ENCODE results near the gene CLASP1. TPM values are rescaled to one million over a fixed set of nuclear protein-coding genes. Genes with fewer than 3 reads are reported as not detected.

The CLASP1 gene
- total and polyA plus RNA-seq, 4 experiments from 2014 or later: 3.3 to 68.7 (median 42.1) TPM

- H3K4me3 Mint-ChIP-seq: peak overlapping the region; percentile 25 to 74 (median 48)
- Histone ChIP-seq H3K27me3 (ENCODE audit: insufficient read depth, low read length) (no peaks in the 10 kb centered on the region), H3K4me3 (ENCODE audit: low read length in 2 of 2) (no peak overlapping the region), H3K9me3 (ENCODE audit: control insufficient read depth in 1 of 2, low read length in 2 of 2) (no peaks in the 10 kb centered on the region), H3K36me3 (ENCODE audit: insufficient read depth, low read length) (no peaks in the 10 kb centered on the region), H3K27ac (ENCODE audit: low read depth, low read length) (peak overlapping the region; percentile 4), H3K4me1 (ENCODE audit: insufficient read depth, low read length) (peaks cover 35% of the 10 kb centered on the region)
- DNase-seq: no peak
- peaks cover 36 to 63% (median 51%) of the 10 kb centered on the region in 4 donors for H3K4me1 Mint-ChIP-seq
- peaks cover 0 to 10% of the 10 kb centered on the region in 2 donors for H3K36me3 Mint-ChIP-seq
- intact Hi-C loops (cut with micrococcal nuclease): loop anchor here (1.0 to 5.0 kb wide), 2 partner anchors 51 to 122 kb away; partner anchors contain the start of gene CLASP1
- H3K27ac Mint-ChIP-seq: peak overlapping the region; percentile 58 to 91 (median 74)
- H3K27me3 Mint-ChIP-seq: no peaks in the 10 kb centered on the region
- ChIA-PET POLR2A (ENCODE audit: partially characterized antibody) (interaction anchor here (0.8 to 2.1 kb wide), 2 partner anchors 53 to 66 kb away, joined by 3 to 8 read pairs; partner anchors contain the start of genes CLASP1 and RNU4ATAC), CTCF (ENCODE audit: partially characterized antibody) (interaction anchor here (0.8 to 1.5 kb wide), 4 partner anchors 9 to 122 kb away, joined by 3 to 4 read pairs (median 4); partner anchors contain the start of gene RNU4ATAC)
- no peaks in the 10 kb centered on the region for H3K9me3 Mint-ChIP-seq
These were observed 52.8 kb downstream of the CLASP1 start for GRCh38 chr2:121596221-121597080.

DNA sequence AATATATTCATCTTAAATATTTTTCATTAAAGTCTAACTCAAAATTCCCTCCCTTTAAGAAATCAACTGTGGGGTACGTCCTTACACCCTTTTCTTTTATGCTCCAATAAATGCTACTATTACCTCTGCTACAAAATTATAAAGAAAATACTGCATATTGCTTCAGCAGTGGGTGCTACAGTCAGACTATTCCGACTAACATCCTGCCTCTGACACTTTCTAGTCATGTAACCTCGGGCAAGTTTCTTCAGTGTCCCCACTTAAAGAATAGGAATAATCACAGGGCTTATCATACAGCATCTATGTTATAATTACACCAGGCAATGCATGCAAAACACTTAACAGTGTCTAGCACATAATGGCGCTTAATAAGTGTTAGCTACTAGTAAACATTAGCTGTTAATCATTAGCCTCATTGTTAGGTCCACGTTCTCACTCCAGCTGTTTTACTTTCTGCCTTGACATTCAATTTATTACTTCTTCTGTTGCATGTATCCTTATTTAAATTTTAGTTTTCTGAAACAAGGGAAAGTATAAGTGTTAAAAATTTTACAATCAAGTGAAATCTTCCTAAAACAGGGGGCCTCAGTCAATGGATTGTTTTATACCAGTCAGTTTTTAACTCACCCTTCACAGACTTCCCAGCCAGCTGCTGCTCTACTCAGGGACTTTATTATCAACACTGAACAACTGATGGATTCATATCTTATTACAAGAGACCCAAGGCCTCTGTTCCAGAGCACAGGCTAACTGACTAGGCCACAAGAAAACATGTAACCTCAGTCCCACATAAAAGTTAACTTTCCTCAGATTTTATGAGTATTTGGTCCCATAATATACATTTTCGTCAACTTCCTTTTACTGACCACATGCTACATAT lies 54.0 kb downstream of the CLASP1 start:
- H3K4me3 Mint-ChIP-seq: peak overlapping the region in 2 of 8 donors; percentile 57 to 58

DNA sequence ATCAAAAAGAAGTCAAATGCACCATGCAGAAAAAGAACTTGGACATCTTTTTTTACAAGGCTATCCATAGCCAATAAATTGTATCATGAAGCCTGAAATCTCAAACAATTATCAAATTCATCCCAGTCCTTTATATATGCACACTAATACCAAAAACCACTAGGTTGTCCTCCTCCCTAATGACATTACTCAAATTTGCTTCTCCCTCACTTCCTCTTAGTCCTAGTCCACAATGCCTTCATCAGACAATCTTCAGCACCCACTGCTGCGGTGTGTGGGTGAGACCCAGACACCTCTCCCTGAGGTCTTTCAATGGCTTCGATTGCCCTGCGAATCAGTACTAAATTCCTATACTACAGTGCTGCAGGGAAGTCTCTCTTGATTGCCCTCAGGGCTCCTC lies 58.1 kb downstream of the CLASP1 start:
- H3K27me3 Mint-ChIP-seq: no peaks in the 10 kb centered on the region
- Histone ChIP-seq H3K27me3 (ENCODE audit: insufficient read depth, low read length) (no peaks in the 10 kb centered on the region), H3K27ac (ENCODE audit: low read depth, low read length) (no peak overlapping the region), H3K36me3 (ENCODE audit: insufficient read depth, low read length) (no peaks in the 10 kb centered on the region), H3K4me1 (ENCODE audit: insufficient read depth, low read length) (peaks cover 6% of the 10 kb centered on the region), H3K9me3 (ENCODE audit: control insufficient read depth in 1 of 2, low read length in 2 of 2) (no peaks in the 10 kb centered on the region), H3K4me3 (ENCODE audit: low read length in 2 of 2) (no peak overlapping the region)
- intact Hi-C loops (cut with micrococcal nuclease): no loop called here
- peaks cover 10 to 27% of the 10 kb centered on the region in 2 donors for H3K36me3 Mint-ChIP-seq
- H3K4me1 Mint-ChIP-seq: peaks cover 18 to 42% (median 26%) of the 10 kb centered on the region in 4 donors
- H3K27ac Mint-ChIP-seq: peak overlapping the region in 2 of 7 donors; percentile 9 to 38
- no peaks in the 10 kb centered on the region for H3K9me3 Mint-ChIP-seq
- ChIA-PET CTCF (ENCODE audit: partially characterized antibody) (interaction anchor here (0.6 to 1.0 kb wide), 2 partner anchors 55 to 61 kb away, joined by 3 to 4 read pairs; partner anchors contain the start of gene RNU4ATAC), POLR2A (ENCODE audit: partially characterized antibody) (no interaction called here)
- DNase-seq: no peak
- no peak overlapping the region for H3K4me3 Mint-ChIP-seq

More for the DNA sequence above, 54.0 kb downstream of the CLASP1 start:
- Mint-ChIP-seq H3K27ac (peak overlapping the region in 2 of 7 donors; percentile 35 to 52), H3K4me1 (peaks cover 28 to 56% (median 44%) of the 10 kb centered on the region in 4 donors), H3K36me3 (peaks cover 0 to 13% of the 10 kb centered on the region in 2 donors), H3K27me3 (no peaks in the 10 kb centered on the region), H3K9me3 (no peaks in the 10 kb centered on the region)
- H3K4me1 ChIP-seq (ENCODE audit: insufficient read depth, low read length): peaks cover 29% of the 10 kb centered on the region
- CTCF ChIA-PET (ENCODE audit: partially characterized antibody): no interaction called here
- H3K27ac ChIP-seq (ENCODE audit: low read depth, low read length): no peak overlapping the region
- H3K4me3 ChIP-seq (ENCODE audit: low read length in 2 of 2): no peak overlapping the region
- intact Hi-C loops (cut with micrococcal nuclease): loop anchor here (5.0 kb wide), 1 partner anchor 52 kb away; the partner anchor contains the start of gene CLASP1
- no peaks in the 10 kb centered on the region for H3K36me3 ChIP-seq (ENCODE audit: insufficient read depth, low read length)
- H3K27me3 ChIP-seq (ENCODE audit: insufficient read depth, low read length): no peaks in the 10 kb centered on the region
- H3K9me3 ChIP-seq (ENCODE audit: control insufficient read depth in 1 of 2, low read length in 2 of 2): no peaks in the 10 kb centered on the region
- POLR2A ChIA-PET (ENCODE audit: partially characterized antibody): interaction anchor here (2.1 kb wide), 1 partner anchor 55 kb away, joined by 8 read pairs; the partner anchor contains the start of gene CLASP1
- no peak for DNase-seq

GRCh38 chr2:121588357-121588756 lies 60.9 kb downstream of the CLASP1 start:
- H3K27ac Mint-ChIP-seq: no peak overlapping the region

DNA sequence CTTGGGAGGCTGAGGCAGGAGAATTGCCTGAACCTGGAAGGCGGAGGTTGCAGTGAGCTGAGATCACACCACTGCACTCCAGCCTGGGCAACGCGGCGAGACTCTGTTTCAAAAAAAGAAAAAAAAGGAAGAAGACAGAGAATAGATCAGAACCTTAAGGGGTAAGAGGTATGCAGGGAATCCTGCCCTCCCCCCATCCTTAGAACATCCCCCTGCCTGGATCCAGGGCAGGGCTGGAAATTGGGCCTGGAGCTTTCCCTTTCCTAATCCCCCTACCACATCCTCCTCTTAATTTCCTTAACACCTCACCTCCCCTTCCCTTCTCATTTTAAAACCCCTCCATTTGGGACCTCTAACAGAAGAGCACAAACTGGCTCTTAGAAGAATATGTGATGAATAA lies 62.1 kb downstream of the CLASP1 start:
- H3K4me3 Mint-ChIP-seq: no peak overlapping the region
- H3K4me3 ChIP-seq (ENCODE audit: low read length in 2 of 2): no peak overlapping the region
- intact Hi-C loops (cut with micrococcal nuclease): no loop called here
- DNase-seq: no peak
- H3K27ac ChIP-seq (ENCODE audit: low read depth, low read length): no peak overlapping the region
- H3K4me1 ChIP-seq (ENCODE audit: insufficient read depth, low read length): no peaks in the 10 kb centered on the region
- ChIA-PET POLR2A (ENCODE audit: partially characterized antibody) (no interaction called here), CTCF (ENCODE audit: partially characterized antibody) (interaction anchor here (0.8 kb wide), 1 partner anchor 9 kb away, joined by 4 read pairs; no protein-coding TSS in a partner anchor)
- H3K4me1 Mint-ChIP-seq: peaks cover 17 to 45% (median 28%) of the 10 kb centered on the region in 4 donors
- H3K27ac Mint-ChIP-seq: no peak overlapping the region
- no peaks in the 10 kb centered on the region for H3K27me3 Mint-ChIP-seq
- H3K36me3 ChIP-seq (ENCODE audit: insufficient read depth, low read length): no peaks in the 10 kb centered on the region
- H3K9me3 Mint-ChIP-seq: no peaks in the 10 kb centered on the region
- H3K27me3 ChIP-seq (ENCODE audit: insufficient read depth, low read length): no peaks in the 10 kb centered on the region
- no peaks in the 10 kb centered on the region for H3K9me3 ChIP-seq (ENCODE audit: control insufficient read depth in 1 of 2, low read length in 2 of 2)
- peaks cover 22 to 28% of the 10 kb centered on the region in 2 donors for H3K36me3 Mint-ChIP-seq

More at GRCh38 chr2:121588357-121588756, 60.9 kb downstream of the CLASP1 start:
- H3K4me3 Mint-ChIP-seq: no peak overlapping the region
- no peak overlapping the region for H3K4me3 ChIP-seq (ENCODE audit: low read length in 2 of 2)
- H3K27ac ChIP-seq (ENCODE audit: low read depth, low read length): no peak overlapping the region
- H3K36me3 Mint-ChIP-seq: peaks cover 19 to 30% of the 10 kb centered on the region in 2 donors
- no peaks in the 10 kb centered on the region for H3K27me3 ChIP-seq (ENCODE audit: insufficient read depth, low read length)
- H3K9me3 Mint-ChIP-seq: no peaks in the 10 kb centered on the region
- ChIA-PET POLR2A (ENCODE audit: partially characterized antibody) (no interaction called here), CTCF (ENCODE audit: partially characterized antibody) (no interaction called here)
- no peaks in the 10 kb centered on the region for H3K36me3 ChIP-seq (ENCODE audit: insufficient read depth, low read length)
- intact Hi-C loops (cut with micrococcal nuclease): no loop called here
- H3K27me3 Mint-ChIP-seq: no peaks in the 10 kb centered on the region
- no peaks in the 10 kb centered on the region for H3K9me3 ChIP-seq (ENCODE audit: control insufficient read depth in 1 of 2, low read length in 2 of 2)
- H3K4me1 ChIP-seq (ENCODE audit: insufficient read depth, low read length): no peaks in the 10 kb centered on the region
- no peak for DNase-seq
- H3K4me1 Mint-ChIP-seq: peaks cover 13 to 41% (median 27%) of the 10 kb centered on the region in 4 donors

DNA sequence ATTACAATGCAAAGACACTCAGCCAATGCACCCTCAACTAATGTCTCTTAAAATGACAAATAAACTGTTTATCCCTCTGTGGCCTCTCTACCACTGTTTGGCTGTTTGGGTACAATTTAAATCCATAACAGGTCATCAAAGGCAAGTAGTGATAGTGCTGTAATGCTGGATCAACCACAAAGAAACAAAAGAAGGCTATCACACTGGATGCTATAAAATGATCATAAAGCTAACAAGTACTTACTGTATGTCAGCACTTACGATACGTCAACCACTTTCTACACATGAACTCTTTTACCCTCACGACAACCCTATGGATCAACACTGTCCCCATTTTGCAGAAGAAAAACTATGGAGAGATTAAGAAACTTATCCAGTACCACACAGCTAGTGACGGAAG lies 64.5 kb downstream of the CLASP1 start:
- Mint-ChIP-seq H3K4me3 (no peak overlapping the region), H3K27me3 (no peaks in the 10 kb centered on the region), H3K4me1 (peaks cover 15 to 41% (median 20%) of the 10 kb centered on the region in 4 donors), H3K27ac (peak overlapping the region in 2 of 7 donors; percentile 13 to 43), H3K9me3 (peaks cover 0 to 2% (median 0%) of the 10 kb centered on the region in 8 donors), H3K36me3 (peaks cover 16 to 22% of the 10 kb centered on the region in 2 donors)
- POLR2A ChIA-PET (ENCODE audit: partially characterized antibody): no interaction called here
- CTCF ChIA-PET (ENCODE audit: partially characterized antibody): no interaction called here
- DNase-seq: no peak
- intact Hi-C loops (cut with micrococcal nuclease): no loop called here
- H3K27me3 ChIP-seq (ENCODE audit: insufficient read depth, low read length): no peaks in the 10 kb centered on the region
- H3K27ac ChIP-seq (ENCODE audit: low read depth, low read length): no peak overlapping the region
- no peaks in the 10 kb centered on the region for H3K36me3 ChIP-seq (ENCODE audit: insufficient read depth, low read length)
- H3K9me3 ChIP-seq (ENCODE audit: control insufficient read depth in 1 of 2, low read length in 2 of 2): no peaks in the 10 kb centered on the region
- H3K4me3 ChIP-seq (ENCODE audit: low read length in 2 of 2): no peak overlapping the region
- H3K4me1 ChIP-seq (ENCODE audit: insufficient read depth, low read length): no peaks in the 10 kb centered on the region

Measured in CD4-positive, alpha-beta memory T cell (primary cell).